HTERT RPE-1 (cell line): Measurements from ENCODE around the gene TP53I3.
"Not testable (repeated sequence)": the region's sequence is repeated elsewhere in the genome, so short reads cannot be mapped to it uniquely, and the experiment has no call there.

Experiments used
- in situ Hi-C: fragments of 300-500 bp; cut with MboI; formaldehyde crosslinking; loops from 4 replicates; pipeline ENCODE4 v1.14.3; 2020; ENCODE audit warnings: low sequenced_read_pairs

TP53I3 gene

GRCh38 chr2:24084386-24085199, at the start of gene TP53I3:
TSS of gene TP53I3 (minus strand) at chr2:24084834. CDS start at chr2:24084326, 508 bp downstream.
- in situ Hi-C loops: no loop called here

- in situ Hi-C loops: no loop called here
These were observed 47.9 kb upstream of the TP53I3 start for GRCh38 chr2:24132543-24132942.

- in situ Hi-C loops: no loop called here
These were observed 41.3 kb upstream of the TP53I3 start for GRCh38 chr2:24125956-24126355.

GRCh38 chr2:24123922-24124580, 39.4 kb upstream of the TP53I3 start:
- in situ Hi-C loops: no loop called here

GRCh38 chr2:24123195-24123921, 38.7 kb upstream of the TP53I3 start, which contains the start of the genes FAM228B and PFN4:
TSS of gene FAM228B (plus strand) at chr2:24123469. CDS start at chr2:24124362, 893 bp downstream.
TSS of gene PFN4 (minus strand) at chr2:24123334. CDS start at chr2:24122535, 799 bp downstream.
- in situ Hi-C loops: no loop called here

- in situ Hi-C loops: no loop called here
These were observed 37.9 kb upstream of the TP53I3 start for GRCh38 chr2:24122366-24123194.

GRCh38 chr2:24121469-24121868, 36.8 kb upstream of the TP53I3 start:
- in situ Hi-C loops: no loop called here

GRCh38 chr2:24121066-24121465, 36.4 kb upstream of the TP53I3 start:
- in situ Hi-C loops: no loop called here

- in situ Hi-C loops: no loop called here
These were observed 33.3 kb upstream of the TP53I3 start for GRCh38 chr2:24117902-24118301.

- in situ Hi-C loops: no loop called here
These were observed 30.4 kb upstream of the TP53I3 start for GRCh38 chr2:24115057-24115456.

- in situ Hi-C loops: no loop called here
These were observed 26.8 kb upstream of the TP53I3 start for GRCh38 chr2:24111407-24111901.

GRCh38 chr2:24110660-24111303, 26.1 kb upstream of the TP53I3 start:
- in situ Hi-C loops: no loop called here

- in situ Hi-C loops: not testable (repeated sequence)
These were observed 24.8 kb upstream of the TP53I3 start for GRCh38 chr2:24109431-24109830.

GRCh38 chr2:24107336-24107735, 22.7 kb upstream of the TP53I3 start:
- in situ Hi-C loops: no loop called here

GRCh38 chr2:24106786-24107185, 22.2 kb upstream of the TP53I3 start:
- in situ Hi-C loops: no loop called here

- in situ Hi-C loops: no loop called here
These were observed 21.2 kb upstream of the TP53I3 start for GRCh38 chr2:24105816-24106215.

- in situ Hi-C loops: no loop called here
These were observed 20.3 kb upstream of the TP53I3 start for GRCh38 chr2:24104906-24105305.

- in situ Hi-C loops: no loop called here
These were observed 19.5 kb upstream of the TP53I3 start for GRCh38 chr2:24104110-24104650.

GRCh38 chr2:24102677-24103076, 18.0 kb upstream of the TP53I3 start:
- in situ Hi-C loops: no loop called here

GRCh38 chr2:24101992-24102391, 17.4 kb upstream of the TP53I3 start:
- in situ Hi-C loops: no loop called here
